Esophagus muscularis mucosa (tissue), 3 donors: ENCODE data around the gene MAGEB10.

ENCODE experiments used
- EP300 ChIP-seq: sonication (generic); formaldehyde crosslinking; IDR thresholded peaks from one replicate; pipeline ENCODE4 v1.6.1; 2017; ENCODE audit warnings: antibody characterized with exemption
- TF ChIP-seq, protein P1 (sequence below), 3 experiments: fragments of 200-600 bp in 2 of 3; fragments of 450-650 bp in 1 of 3; sonication (generic) in 2 of 3; IDR thresholded peaks; one replicate each; pipeline ENCODE4 v1.5.1; 2017 to 2019; ENCODE audit warnings: antibody characterized with exemption in 3 of 3, mild to moderate bottlenecking in 2 of 3, moderate library complexity in 1 of 3

DNA sequence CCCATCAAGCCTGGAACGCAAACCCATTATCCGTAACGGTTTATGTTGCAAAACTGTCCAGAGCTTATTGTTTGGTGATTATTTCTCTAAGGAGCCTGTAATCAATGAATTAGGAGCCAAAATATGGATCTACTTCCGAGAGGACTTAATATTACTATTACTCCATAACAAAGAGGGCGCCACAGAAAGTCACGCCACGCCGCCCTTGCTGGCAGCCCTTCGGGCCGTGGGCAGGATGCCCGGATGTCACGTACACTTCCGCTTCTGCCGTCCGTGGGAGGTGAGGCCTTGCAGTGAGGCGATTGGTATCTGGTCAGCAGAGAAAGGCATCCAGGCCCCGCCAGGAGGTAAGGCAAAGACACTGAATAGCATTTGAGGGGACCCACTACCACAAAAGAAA lies at the start of gene MAGEB10:
- TF ChIP-seq, protein P1, sequence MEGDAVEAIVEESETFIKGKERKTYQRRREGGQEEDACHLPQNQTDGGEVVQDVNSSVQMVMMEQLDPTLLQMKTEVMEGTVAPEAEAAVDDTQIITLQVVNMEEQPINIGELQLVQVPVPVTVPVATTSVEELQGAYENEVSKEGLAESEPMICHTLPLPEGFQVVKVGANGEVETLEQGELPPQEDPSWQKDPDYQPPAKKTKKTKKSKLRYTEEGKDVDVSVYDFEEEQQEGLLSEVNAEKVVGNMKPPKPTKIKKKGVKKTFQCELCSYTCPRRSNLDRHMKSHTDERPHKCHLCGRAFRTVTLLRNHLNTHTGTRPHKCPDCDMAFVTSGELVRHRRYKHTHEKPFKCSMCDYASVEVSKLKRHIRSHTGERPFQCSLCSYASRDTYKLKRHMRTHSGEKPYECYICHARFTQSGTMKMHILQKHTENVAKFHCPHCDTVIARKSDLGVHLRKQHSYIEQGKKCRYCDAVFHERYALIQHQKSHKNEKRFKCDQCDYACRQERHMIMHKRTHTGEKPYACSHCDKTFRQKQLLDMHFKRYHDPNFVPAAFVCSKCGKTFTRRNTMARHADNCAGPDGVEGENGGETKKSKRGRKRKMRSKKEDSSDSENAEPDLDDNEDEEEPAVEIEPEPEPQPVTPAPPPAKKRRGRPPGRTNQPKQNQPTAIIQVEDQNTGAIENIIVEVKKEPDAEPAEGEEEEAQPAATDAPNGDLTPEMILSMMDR (IDR thresholded peaks at IDR 0.05), result no peak
- no peak for TF ChIP-seq EP300
